HUES6 (cell line): Measurements from ENCODE around the gene MVB12B.

Experiments used
- H3K27ac ChIP-seq: 2 replicates; pipeline ENCODE4 v1.7.0; 2013; ENCODE audit warnings: low read depth, mild to moderate bottlenecking, low read length, inconsistent platforms
- H3K27me3 ChIP-seq: 2 replicates; pipeline ENCODE4 v1.6.1; 2013; ENCODE audit warnings: low read length; ENCODE audit not compliant: control insufficient read depth, insufficient read depth
- H3K36me3 ChIP-seq: 2 replicates; pipeline ENCODE4 v1.6.1; 2013; ENCODE audit warnings: low read length; ENCODE audit not compliant: control insufficient read depth, insufficient read depth
- H3K4me1 ChIP-seq: 2 replicates; pipeline ENCODE4 v1.6.1; 2013; ENCODE audit warnings: low read length; ENCODE audit not compliant: control insufficient read depth, insufficient read depth
- H3K4me3 ChIP-seq: 2 replicates; pipeline ENCODE4 v1.5.1; 2013; ENCODE audit warnings: low read depth, low read length
- H3K9ac ChIP-seq: one replicate; pipeline ENCODE4 v1.6.1; 2013; ENCODE audit warnings: mild to moderate bottlenecking, low read length
- H3K9me3 ChIP-seq: 2 replicates; pipeline ENCODE4 v1.6.1; 2013; ENCODE audit warnings: low read depth, low read length; ENCODE audit not compliant: control insufficient read depth, insufficient read depth

MVB12B gene

DNA sequence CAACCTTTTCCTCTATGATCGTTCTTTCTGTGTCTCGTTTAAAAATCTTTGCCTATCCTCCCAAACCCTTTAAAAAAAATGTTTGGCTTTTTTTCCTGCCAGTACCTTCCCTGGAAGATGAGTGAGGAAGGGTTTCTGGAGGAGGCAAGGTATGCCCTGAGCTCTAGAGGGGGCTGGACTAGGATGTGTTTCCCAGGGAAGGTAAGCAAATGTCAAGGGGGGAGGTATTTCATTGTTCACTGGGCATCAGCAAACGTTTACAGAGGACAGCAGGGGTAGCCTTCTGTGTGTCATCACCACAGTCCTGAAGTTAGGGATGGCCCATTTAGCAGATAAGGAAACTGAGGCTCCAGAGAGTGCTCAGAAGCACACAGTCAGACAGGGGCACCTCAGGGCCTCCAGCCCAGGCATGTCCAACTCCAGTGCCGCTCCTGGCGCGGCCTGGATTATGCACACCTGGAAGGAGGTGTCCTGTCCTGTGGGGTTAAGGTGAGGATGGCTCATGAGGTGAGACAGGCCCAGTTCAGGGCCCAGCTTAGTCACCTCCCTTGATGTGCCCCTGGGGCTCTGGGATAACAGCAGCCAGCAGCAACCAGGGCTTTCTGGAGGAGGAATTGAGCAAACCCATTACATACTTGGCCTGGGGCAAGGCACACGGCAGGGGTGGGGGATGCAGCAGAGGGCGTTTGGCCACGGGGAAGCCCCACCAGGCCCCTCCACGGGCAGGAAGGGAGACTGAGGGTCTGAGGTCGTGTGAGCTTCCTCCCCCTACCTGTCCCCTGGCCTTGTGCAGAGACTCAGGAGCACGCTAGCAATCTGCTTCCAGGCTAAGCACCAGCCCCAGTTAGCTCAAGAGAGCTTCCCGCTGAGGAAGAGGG lies 186.8 kb downstream of the MVB12B start:
- Histone ChIP-seq H3K4me1 (peaks cover 29% of the 10 kb centered on the region), H3K4me3 (peak overlapping the region; percentile 43), H3K27me3 (peaks cover 36% of the 10 kb centered on the region), H3K9ac (peak overlapping the region; percentile 14), H3K9me3 (no peaks in the 10 kb centered on the region), H3K36me3 (no peaks in the 10 kb centered on the region), H3K27ac (no peak overlapping the region)

DNA sequence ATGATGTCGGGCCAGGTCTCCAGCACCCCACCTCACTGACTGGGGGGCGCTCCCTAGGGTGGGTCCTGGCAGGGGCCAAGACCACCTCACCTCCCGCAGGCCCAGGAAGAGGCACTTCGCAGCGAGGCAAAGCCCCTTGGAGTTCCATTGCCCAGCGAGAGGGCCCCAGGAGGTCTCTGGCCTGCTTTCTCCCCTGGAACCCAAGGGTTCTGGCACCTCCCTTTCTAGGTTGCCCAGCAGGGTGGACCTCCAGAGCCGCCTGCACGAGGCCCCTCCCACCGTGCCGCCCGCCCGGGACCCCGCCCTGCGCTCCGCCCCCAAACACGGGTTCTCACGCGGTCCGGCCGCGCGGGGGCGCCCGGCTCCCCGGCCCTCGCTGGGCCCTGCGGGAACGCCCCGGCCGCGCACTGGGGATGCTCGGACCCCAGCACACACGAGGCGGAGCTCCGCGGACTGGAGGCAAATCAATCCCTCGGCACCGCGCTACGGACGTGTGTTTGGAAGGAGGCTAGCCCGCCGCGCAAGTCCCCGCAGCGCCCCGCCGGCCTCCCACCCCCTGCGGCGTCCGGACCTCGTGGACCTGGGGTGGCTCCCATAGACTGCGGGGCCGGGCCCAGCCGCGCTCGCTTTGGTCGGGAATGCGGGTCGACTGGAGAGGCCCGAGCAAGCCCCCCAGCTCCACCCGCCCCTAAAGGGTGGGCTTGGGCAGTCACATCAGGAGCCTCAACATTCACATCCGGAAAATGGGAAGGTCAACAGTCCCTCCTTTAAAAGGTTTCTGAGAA lies 187.6 kb downstream of the MVB12B start:
- no peak overlapping the region for H3K9ac ChIP-seq
- H3K9me3 ChIP-seq: no peaks in the 10 kb centered on the region
- H3K27ac ChIP-seq: no peak overlapping the region
- H3K4me1 ChIP-seq: peaks cover 29% of the 10 kb centered on the region
- H3K36me3 ChIP-seq: no peaks in the 10 kb centered on the region
- peaks cover 41% of the 10 kb centered on the region for H3K27me3 ChIP-seq
- H3K4me3 ChIP-seq: peak overlapping the region; percentile 43

DNA sequence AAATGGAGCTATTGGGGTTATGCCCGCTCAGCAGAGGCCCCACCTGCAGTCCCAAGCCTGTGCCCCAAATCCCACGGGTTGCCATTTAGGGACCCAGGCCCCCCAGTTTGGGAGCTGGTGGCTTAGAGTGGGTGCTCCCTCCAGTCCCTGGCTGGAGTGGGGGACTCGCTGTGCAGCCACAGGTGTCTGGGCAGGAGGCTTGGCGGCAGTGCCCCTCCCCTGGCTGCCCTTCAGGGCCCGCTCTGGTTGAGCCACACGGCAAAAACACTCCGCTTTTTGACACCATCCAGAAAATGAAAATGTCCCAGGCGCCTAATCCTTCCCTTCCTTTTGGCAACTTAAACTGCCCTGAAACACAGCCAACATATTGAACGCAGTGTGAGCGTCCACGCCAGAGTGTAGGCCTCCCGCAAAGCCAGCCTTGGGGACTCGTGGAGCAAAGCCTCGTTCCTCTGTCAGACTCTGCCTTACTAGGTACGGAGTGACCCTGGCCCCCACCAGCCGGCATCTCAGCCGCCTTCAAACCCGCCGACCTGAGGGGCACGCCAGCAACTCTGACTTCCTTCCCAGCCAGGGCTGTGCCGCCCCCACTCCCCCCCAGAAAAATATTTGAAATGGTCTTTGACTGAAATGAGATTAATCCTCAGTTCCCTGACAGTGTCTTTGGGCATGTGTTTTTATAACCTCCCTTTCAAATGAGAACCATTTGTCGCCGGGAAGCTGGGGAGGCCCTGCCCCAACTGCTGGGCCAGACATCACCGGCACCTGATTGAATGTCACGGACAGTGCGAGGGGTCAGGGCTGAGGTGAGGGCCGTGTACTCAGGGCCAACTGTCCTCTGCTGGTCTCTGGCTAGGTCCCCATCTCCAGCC lies 188.6 kb downstream of the MVB12B start:
- Histone ChIP-seq H3K9me3 (no peaks in the 10 kb centered on the region), H3K4me1 (peaks cover 34% of the 10 kb centered on the region), H3K27me3 (peaks cover 41% of the 10 kb centered on the region), H3K4me3 (no peak overlapping the region), H3K36me3 (no peaks in the 10 kb centered on the region), H3K9ac (no peak overlapping the region), H3K27ac (no peak overlapping the region)

DNA sequence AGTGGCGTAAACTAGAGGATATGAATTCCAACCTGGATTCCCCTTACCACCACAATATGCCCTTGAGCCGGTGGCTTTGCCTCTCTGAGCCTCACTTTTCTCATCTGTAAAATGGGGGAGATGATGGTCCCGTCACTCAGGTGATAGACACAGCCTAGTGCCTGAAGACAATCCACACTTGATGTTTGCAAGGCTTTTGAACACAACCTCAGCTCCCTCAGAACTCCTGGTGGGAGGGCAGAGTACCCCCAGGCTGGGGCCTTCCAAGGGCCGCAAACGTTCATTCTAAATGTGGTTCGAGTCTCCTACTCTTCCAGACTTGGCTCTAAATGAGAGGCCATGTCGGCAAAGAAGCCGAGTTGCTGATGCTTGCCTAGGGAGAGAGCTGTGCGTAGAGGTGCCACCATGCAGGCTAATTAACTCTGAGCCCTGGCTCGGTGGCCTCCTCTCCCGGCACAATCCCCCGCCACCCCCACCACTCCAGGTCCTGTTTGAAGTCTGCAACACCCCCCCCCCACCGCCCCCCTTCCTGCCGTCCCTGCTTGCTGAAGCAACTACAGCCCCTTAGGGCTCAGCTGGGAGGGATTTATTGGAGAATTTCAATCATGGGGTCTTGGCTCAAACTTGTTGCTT lies 189.4 kb downstream of the MVB12B start:
- Histone ChIP-seq H3K4me3 (no peak overlapping the region), H3K4me1 (peaks cover 38% of the 10 kb centered on the region), H3K9ac (no peak overlapping the region), H3K9me3 (no peaks in the 10 kb centered on the region), H3K27me3 (peaks cover 41% of the 10 kb centered on the region), H3K36me3 (no peaks in the 10 kb centered on the region), H3K27ac (no peak overlapping the region)

DNA sequence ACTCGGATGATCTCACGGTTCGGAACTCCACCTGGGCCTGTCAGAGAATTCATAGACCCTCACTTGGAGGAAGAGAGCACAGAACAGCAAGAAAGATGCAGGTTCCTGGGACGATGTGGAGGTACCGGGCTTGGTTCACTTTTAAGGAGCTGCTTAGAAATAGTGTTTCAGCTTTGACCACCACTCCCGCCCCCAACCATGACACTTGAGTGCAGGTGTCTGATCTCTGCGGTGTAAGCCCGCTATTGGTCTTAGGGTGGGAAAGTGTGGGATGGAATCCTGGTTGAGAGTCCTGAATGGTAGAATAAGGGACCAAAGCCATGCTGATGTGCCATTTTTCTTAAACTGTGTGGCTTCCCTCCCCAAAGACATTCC lies 189.9 kb downstream of the MVB12B start:
- Histone ChIP-seq H3K9ac (no peak overlapping the region), H3K27ac (no peak overlapping the region), H3K4me1 (peaks cover 40% of the 10 kb centered on the region), H3K36me3 (no peaks in the 10 kb centered on the region), H3K27me3 (peaks cover 41% of the 10 kb centered on the region), H3K4me3 (no peak overlapping the region), H3K9me3 (no peaks in the 10 kb centered on the region)

DNA sequence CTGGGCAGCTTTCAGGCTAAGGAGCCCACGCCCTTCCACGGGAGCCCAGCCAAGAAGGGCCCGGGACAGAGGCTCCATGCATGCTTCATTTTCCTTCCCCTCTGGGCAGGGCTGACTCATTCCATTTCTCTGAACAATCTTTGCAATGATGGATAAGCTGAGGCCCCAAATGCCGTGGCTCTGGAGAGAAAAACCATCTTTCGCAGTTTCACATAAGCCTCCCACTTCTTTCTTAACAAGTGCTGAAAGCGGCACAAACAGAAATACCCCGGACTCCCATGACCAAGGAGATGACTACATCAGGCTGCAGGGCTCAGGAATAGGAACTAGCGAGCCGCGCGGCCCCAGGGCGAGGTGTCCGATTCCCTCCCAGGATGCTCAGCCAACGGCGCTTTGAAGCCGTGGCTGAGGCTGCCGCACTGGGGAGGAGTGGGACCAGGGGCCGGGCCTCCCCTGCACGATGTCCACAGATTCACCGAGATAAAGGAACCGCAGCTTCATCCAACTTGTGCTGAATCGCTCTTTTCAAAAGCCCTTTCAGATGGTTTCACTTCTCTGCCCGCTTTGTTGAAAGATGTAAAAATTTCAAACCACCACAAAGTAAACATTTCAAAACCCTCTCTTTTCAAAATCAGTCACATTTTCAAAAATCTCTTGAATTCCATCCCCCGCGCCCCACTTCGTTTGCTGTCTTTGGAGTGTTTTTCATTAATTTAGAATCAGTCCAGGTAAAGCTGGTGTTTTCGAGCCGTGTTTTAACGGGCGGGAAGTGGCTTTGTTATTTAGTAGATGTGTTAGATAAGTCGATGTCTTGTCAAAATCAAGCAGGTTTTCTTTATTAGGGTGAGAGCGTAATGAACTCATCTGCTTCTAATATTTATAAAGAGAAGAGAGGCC lies 190.6 kb downstream of the MVB12B start:
- Histone ChIP-seq H3K9ac (no peak overlapping the region), H3K27ac (no peak overlapping the region), H3K4me3 (no peak overlapping the region), H3K9me3 (no peaks in the 10 kb centered on the region), H3K4me1 (peaks cover 40% of the 10 kb centered on the region), H3K36me3 (no peaks in the 10 kb centered on the region), H3K27me3 (peaks cover 41% of the 10 kb centered on the region)

DNA sequence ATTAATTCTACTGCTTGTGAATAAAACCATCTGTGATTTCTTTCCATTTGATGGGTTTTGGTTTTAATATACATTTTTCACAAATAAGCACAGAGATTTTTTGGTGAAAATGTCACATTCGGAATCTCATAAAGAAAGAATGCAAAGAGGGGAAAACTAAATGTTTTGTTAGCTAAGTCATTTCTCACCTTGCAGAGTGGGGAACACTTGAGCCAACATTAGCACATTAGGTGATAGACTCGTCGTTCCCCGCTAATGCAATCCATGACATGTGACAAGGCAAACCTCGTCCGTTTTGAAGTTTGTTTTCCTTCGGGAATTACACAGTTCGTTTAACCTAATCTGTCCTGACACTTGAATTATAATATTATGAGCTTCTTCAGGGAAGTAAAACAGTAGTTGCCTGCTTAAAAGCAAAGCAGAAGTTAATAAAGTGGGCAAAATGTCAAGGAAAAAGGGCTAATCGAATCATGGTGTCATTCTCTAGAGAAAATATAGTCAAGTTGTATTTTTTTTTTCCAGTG lies 191.3 kb downstream of the MVB12B start:
- peaks cover 41% of the 10 kb centered on the region for H3K27me3 ChIP-seq
- H3K36me3 ChIP-seq: no peaks in the 10 kb centered on the region
- no peak overlapping the region for H3K4me3 ChIP-seq
- no peak overlapping the region for H3K9ac ChIP-seq
- H3K27ac ChIP-seq: no peak overlapping the region
- peaks cover 39% of the 10 kb centered on the region for H3K4me1 ChIP-seq
- no peaks in the 10 kb centered on the region for H3K9me3 ChIP-seq

DNA sequence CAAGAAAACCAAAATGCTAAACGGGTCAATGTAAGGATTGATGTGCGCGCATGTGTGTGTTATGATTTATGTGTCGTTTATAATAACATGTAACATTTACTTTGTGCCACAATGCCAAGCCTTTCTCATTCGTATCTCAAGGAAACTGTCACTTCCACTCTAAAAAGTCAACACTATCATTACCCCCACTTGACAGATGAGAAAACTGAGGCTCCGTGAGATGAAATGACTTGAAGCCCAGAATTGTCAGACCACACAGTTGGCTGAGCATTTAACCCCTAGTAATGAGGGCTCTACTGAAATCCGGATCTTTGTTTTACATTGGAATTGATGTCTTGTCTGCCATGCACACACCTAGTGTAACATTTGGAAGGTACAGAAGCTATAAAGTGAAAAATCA lies 192.1 kb downstream of the MVB12B start:
- H3K27me3 ChIP-seq: peaks cover 41% of the 10 kb centered on the region
- H3K4me1 ChIP-seq: peaks cover 31% of the 10 kb centered on the region
- H3K9ac ChIP-seq: no peak overlapping the region
- H3K9me3 ChIP-seq: no peaks in the 10 kb centered on the region
- no peak overlapping the region for H3K27ac ChIP-seq
- no peaks in the 10 kb centered on the region for H3K36me3 ChIP-seq
- no peak overlapping the region for H3K4me3 ChIP-seq

DNA sequence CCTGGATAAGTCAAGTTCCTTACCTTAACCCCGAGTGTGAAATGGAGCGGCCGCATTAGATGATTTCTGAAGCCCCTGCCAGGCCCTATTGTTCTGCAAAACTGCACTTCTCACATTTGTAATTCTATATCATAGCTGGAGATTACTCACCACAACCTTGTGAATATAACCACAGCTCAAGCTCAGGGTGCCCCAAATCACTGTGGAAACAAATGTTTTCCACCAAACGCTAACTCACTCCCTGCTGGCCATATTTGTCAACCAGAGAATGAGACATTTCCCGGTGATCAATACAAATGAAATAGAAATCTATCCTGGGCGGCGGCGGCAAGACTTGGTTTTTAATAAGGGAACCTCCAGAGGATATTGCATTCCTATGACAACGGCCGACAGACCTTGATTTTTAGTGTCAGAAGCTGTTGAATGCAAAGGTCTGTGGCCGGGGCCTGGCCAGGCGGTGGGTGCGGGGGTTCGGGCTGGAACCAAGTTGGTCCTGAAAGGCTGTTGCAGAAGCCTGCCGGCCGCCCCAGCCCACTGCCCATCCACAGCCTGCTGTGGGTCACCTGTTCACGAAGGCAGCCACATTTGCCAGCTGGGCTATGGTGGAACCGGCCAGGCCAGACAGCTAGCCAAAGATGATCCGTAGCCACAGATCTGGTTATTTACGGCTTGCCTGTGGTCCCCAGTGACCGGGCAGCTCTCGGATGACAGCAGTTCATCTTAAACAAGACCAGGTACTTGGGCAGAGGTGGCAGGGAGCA lies 193.2 kb downstream of the MVB12B start:
- Histone ChIP-seq H3K27ac (no peak overlapping the region), H3K27me3 (peaks cover 37% of the 10 kb centered on the region), H3K4me3 (no peak overlapping the region), H3K4me1 (peaks cover 27% of the 10 kb centered on the region), H3K9ac (no peak overlapping the region), H3K9me3 (no peaks in the 10 kb centered on the region), H3K36me3 (no peaks in the 10 kb centered on the region)
